Parathyroid adenoma (tissue), 2 donors: ENCODE measurements around the gene TDP1.

Experiments
- H2AFZ ChIP-seq: fragments of 300-600 bp; sonication (generic); one replicate; pipeline ENCODE4 v1.7.0; 2017; ENCODE audit warnings: antibody characterized with exemption, mild to moderate bottlenecking
- H3K27ac ChIP-seq: fragments of 300-600 bp; sonication (generic); one replicate; pipeline ENCODE4 v1.7.0; 2017
- H3K27me3 ChIP-seq: fragments of 300-600 bp; sonication (generic); one replicate; pipeline ENCODE4 v1.7.0; 2017; ENCODE audit warnings: low read length; ENCODE audit not compliant: control insufficient read depth, insufficient read depth
- H3K36me3 ChIP-seq: fragments of 300-600 bp; sonication (generic); one replicate; pipeline ENCODE4 v1.7.0; 2017; ENCODE audit warnings: low read length; ENCODE audit not compliant: control insufficient read depth, insufficient read depth
- H3K4me1 ChIP-seq: fragments of 300-600 bp; sonication (generic); one replicate; pipeline ENCODE4 v1.7.0; 2017; ENCODE audit warnings: control low read depth
- H3K4me2 ChIP-seq: fragments of 300-600 bp; sonication (generic); one replicate; pipeline ENCODE4 v1.7.0; 2017; ENCODE audit warnings: low read length
- H3K4me3 ChIP-seq: fragments of 300-600 bp; sonication (generic); one replicate; pipeline ENCODE4 v1.7.0; 2017; ENCODE audit warnings: low read depth, low read length
- H3K79me2 ChIP-seq: fragments of 300-600 bp; sonication (generic); one replicate; pipeline ENCODE4 v1.7.0; 2017; ENCODE audit warnings: control low read depth
- H3K9ac ChIP-seq: fragments of 300-600 bp; sonication (generic); one replicate; pipeline ENCODE4 v1.7.0; 2017; ENCODE audit warnings: mild to moderate bottlenecking
- H3K9me3 ChIP-seq: fragments of 300-600 bp; sonication (generic); one replicate; pipeline ENCODE4 v1.7.0; 2017; ENCODE audit warnings: low read length; ENCODE audit not compliant: control insufficient read depth
- CTCF ChIP-seq: fragments of 300-600 bp; sonication (generic); IDR thresholded peaks from one replicate; pipeline ENCODE4 v1.7.0; 2017; ENCODE audit warnings: antibody characterized with exemption, mild to moderate bottlenecking
- donor health status: primary hyperparathyroidism.

Gene TDP1

GRCh38 chr14:89933002-89933401, 22.7 kb upstream of the TDP1 start:
- H3K9ac ChIP-seq, result no peak overlapping the region
- no peak overlapping the region for H2AFZ ChIP-seq
- H3K9me3 ChIP-seq, result no peaks in the 10 kb centered on the region
- no peak overlapping the region for H3K27ac ChIP-seq
- no peaks in the 10 kb centered on the region for H3K36me3 ChIP-seq
- no peak overlapping the region for H3K4me3 ChIP-seq
- no peak for TF ChIP-seq CTCF
- H3K79me2 ChIP-seq, result no peaks in the 10 kb centered on the region
- H3K4me2 ChIP-seq, result no peak overlapping the region
- peaks cover 4% of the 10 kb centered on the region for H3K4me1 ChIP-seq
- no peaks in the 10 kb centered on the region for H3K27me3 ChIP-seq

GRCh38 chr14:89936654-89937185, 19.0 kb upstream of the TDP1 start:
- H3K9ac ChIP-seq, result no peak overlapping the region
- no peak overlapping the region for H2AFZ ChIP-seq
- no peak for TF ChIP-seq CTCF
- no peaks in the 10 kb centered on the region for H3K27me3 ChIP-seq
- H3K4me2 ChIP-seq, result no peak overlapping the region
- no peaks in the 10 kb centered on the region for H3K9me3 ChIP-seq
- H3K4me1 ChIP-seq, result peaks cover 4% of the 10 kb centered on the region
- H3K27ac ChIP-seq, result no peak overlapping the region
- H3K79me2 ChIP-seq, result no peaks in the 10 kb centered on the region
- no peaks in the 10 kb centered on the region for H3K36me3 ChIP-seq
- H3K4me3 ChIP-seq, result no peak overlapping the region

- no peaks in the 10 kb centered on the region for H3K79me2 ChIP-seq
- H3K27me3 ChIP-seq, result no peaks in the 10 kb centered on the region
- H3K4me3 ChIP-seq, result no peak overlapping the region
- no peak for TF ChIP-seq CTCF
- H2AFZ ChIP-seq, result no peak overlapping the region
- H3K36me3 ChIP-seq, result no peaks in the 10 kb centered on the region
- no peak overlapping the region for H3K4me2 ChIP-seq
- H3K9me3 ChIP-seq, result no peaks in the 10 kb centered on the region
- no peaks in the 10 kb centered on the region for H3K4me1 ChIP-seq
- no peak overlapping the region for H3K9ac ChIP-seq
- H3K27ac ChIP-seq, result no peak overlapping the region
Observed at GRCh38 chr14:89941830-89942377, 13.8 kb upstream of the TDP1 start.

GRCh38 chr14:89947344-89947743, 8.4 kb upstream of the TDP1 start:
- TF ChIP-seq CTCF, result no peak
- H3K9ac ChIP-seq, result no peak overlapping the region
- H3K4me1 ChIP-seq, result no peaks in the 10 kb centered on the region
- no peak overlapping the region for H3K4me3 ChIP-seq
- H3K79me2 ChIP-seq, result no peaks in the 10 kb centered on the region
- no peak overlapping the region for H3K4me2 ChIP-seq
- H3K27ac ChIP-seq, result no peak overlapping the region
- H2AFZ ChIP-seq, result no peak overlapping the region
- no peaks in the 10 kb centered on the region for H3K27me3 ChIP-seq
- no peaks in the 10 kb centered on the region for H3K36me3 ChIP-seq
- H3K9me3 ChIP-seq, result no peaks in the 10 kb centered on the region

- TF ChIP-seq CTCF, result no peak
- no peaks in the 10 kb centered on the region for H3K27me3 ChIP-seq
- no peak overlapping the region for H3K27ac ChIP-seq
- no peak overlapping the region for H3K4me3 ChIP-seq
- H3K79me2 ChIP-seq, result no peaks in the 10 kb centered on the region
- H3K4me2 ChIP-seq, result no peak overlapping the region
- peaks cover 13% of the 10 kb centered on the region for H3K4me1 ChIP-seq
- H3K36me3 ChIP-seq, result no peaks in the 10 kb centered on the region
- H3K9me3 ChIP-seq, result no peaks in the 10 kb centered on the region
- H2AFZ ChIP-seq, result no peak overlapping the region
- H3K9ac ChIP-seq, result no peak overlapping the region
Observed at GRCh38 chr14:89952576-89952975, 3.2 kb upstream of the TDP1 start.
